ENCODE results near the gene GIPC1. TPM values are rescaled to one million over a fixed set of nuclear protein-coding genes. Genes with fewer than 3 reads are reported as not detected.
A peak's percentile ranks its signal among the peaks of the same experiment; 100 is the strongest.

Gene GIPC1
- total and polyA plus RNA-seq, 9 of the 15 experiments (the other 6 are each of a cell fraction or from before 2014, with no cell fraction given): 0.49 to 54.7 (median 24.8) TPM

- TF ChIP-seq JUND (IDR thresholded peaks at IDR 0.05; ENCODE audit: borderline replicate concordance, low read depth, low read length): 0 out of 2 replicates have a peak, but pooled peaks have one; percentile 7
- 0 out of 3 replicates have a peak, but pooled peaks have one; percentile 9 for TF ChIP-seq JUND (tag; IDR thresholded peaks at IDR 0.05; ENCODE audit: borderline replicate concordance, low read depth, low read length)
- TF ChIP-seq EGR1 (conservative IDR thresholded peaks at IDR 0.05): 0 out of 2 replicates have a peak, but pooled peaks have one; percentile 13
- TF ChIP-seq HDGF (IDR thresholded peaks at IDR 0.05): no peak
- TF ChIP-seq ZNF551 (CRISPR knock-in tag; IDR thresholded peaks at IDR 0.05): no peak
- TF ChIP-seq DACH1 (IDR thresholded peaks at IDR 0.05; ENCODE audit: partially characterized antibody): no peak
- 0 out of 2 replicates have a peak, but pooled peaks have one; percentile 35 for TF ChIP-seq CHCHD3 (CRISPR knock-in tag; IDR thresholded peaks at IDR 0.05)
- no peak for TF ChIP-seq KHSRP (IDR thresholded peaks at IDR 0.05)
- TF ChIP-seq HLTF (IDR thresholded peaks at IDR 0.05): peak; percentile 53; the same call in 1 of the 2 replicates
- no peak for TF ChIP-seq U2AF2 (optimal IDR thresholded peaks at IDR 0.05; ENCODE audit: low read depth, low read length)
- TF ChIP-seq HMBOX1 (IDR thresholded peaks at IDR 0.05): no peak
- TF ChIP-seq SRSF9 (IDR thresholded peaks at IDR 0.05; ENCODE audit: borderline replicate concordance, low read depth, low read length): no peak
- TF ChIP-seq PHF8 (IDR thresholded peaks at IDR 0.05; ENCODE audit: borderline replicate concordance, low read length): peak; percentile 95
- TF ChIP-seq E2F1 (CRISPR knock-in tag; IDR thresholded peaks at IDR 0.05): peak; percentile 86; the same call in 1 of the 2 replicates
- TF ChIP-seq NUFIP1 (IDR thresholded peaks at IDR 0.05; ENCODE audit: partially characterized antibody): no peak
- TF ChIP-seq NR2C1 (IDR thresholded peaks at IDR 0.05): no peak
- no peak for TF ChIP-seq NR2C1 (tag; IDR thresholded peaks at IDR 0.05)
- TF ChIP-seq SMARCC2 (IDR thresholded peaks at IDR 0.05; ENCODE audit: low read depth): no peak
- no peak for TF ChIP-seq HIVEP1 (CRISPR knock-in tag; IDR thresholded peaks at IDR 0.05)
- no peak for TF ChIP-seq LEF1 (IDR thresholded peaks at IDR 0.05)
- no peak for TF ChIP-seq BRCA1 (IDR thresholded peaks at IDR 0.05)
- TF ChIP-seq BRCA1 (CRISPR knock-in tag; IDR thresholded peaks at IDR 0.05): no peak
Observed at GRCh38 chr19:14517840-14518505, 22.0 kb upstream of the GIPC1 start, which contains the start of gene DNAJB1 (continued).

Measured in K562 (cell line).